ENCODE data around the gene KDF1.

The KDF1 gene

GRCh38 chr1:26994787-26995517 is 34.7 kb upstream of the KDF1 start:
- TF ChIP-seq CTCF (conservative IDR thresholded peaks at IDR 0.05; ENCODE audit: low read length): no peak
- TF ChIP-seq EZH2phosphoT487 (IDR thresholded peaks at IDR 0.05; ENCODE audit: borderline replicate concordance): no peak
- Histone ChIP-seq H3K9me2 (replicated peaks; ENCODE audit: low read depth, low read length) (no peaks in the 10 kb centered on the region), H3K9me3 (ENCODE audit: insufficient read depth, low read depth, low read length) (no peaks in the 10 kb centered on the region), H3F3A (ENCODE audit: low read depth) (no peaks in the 10 kb centered on the region), H4K20me1 (ENCODE audit: insufficient read depth, low read length, poor library complexity, severe bottlenecking) (no peaks in the 10 kb centered on the region), H2AFZ (ENCODE audit: low read length) (no peak overlapping the region), H3K4me1 (ENCODE audit: insufficient read depth, low read length, poor library complexity, severe bottlenecking) (peaks cover 21% of the 10 kb centered on the region), H3K4me3 (ENCODE audit: low read length, poor library complexity, severe bottlenecking) (no peak overlapping the region), H3K27me3 (ENCODE audit: insufficient read depth, low read length, poor library complexity, severe bottlenecking) (no peaks in the 10 kb centered on the region), H3K4me2 (ENCODE audit: low read depth, low read length, poor library complexity, severe bottlenecking) (no peak overlapping the region), H3K36me3 (ENCODE audit: insufficient read depth, low read length) (no peaks in the 10 kb centered on the region), H3K79me2 (ENCODE audit: insufficient read depth, low read length) (no peaks in the 10 kb centered on the region), H3K9ac (ENCODE audit: low read depth, low read length, poor library complexity, severe bottlenecking) (no peak overlapping the region)

GRCh38 chr1:26994020-26994786 is 33.9 kb upstream of the KDF1 start:
- H3K9ac ChIP-seq (ENCODE audit: low read depth, low read length, poor library complexity, severe bottlenecking): no peak overlapping the region
- H3K4me3 ChIP-seq (ENCODE audit: low read length, poor library complexity, severe bottlenecking): no peak overlapping the region
- H3K9me2 ChIP-seq (replicated peaks; ENCODE audit: low read depth, low read length): no peaks in the 10 kb centered on the region
- H2AFZ ChIP-seq (ENCODE audit: low read length): no peak overlapping the region
- no peaks in the 10 kb centered on the region for H4K20me1 ChIP-seq (ENCODE audit: insufficient read depth, low read length, poor library complexity, severe bottlenecking)
- H3K36me3 ChIP-seq (ENCODE audit: insufficient read depth, low read length): no peaks in the 10 kb centered on the region
- no peaks in the 10 kb centered on the region for H3F3A ChIP-seq (ENCODE audit: low read depth)
- TF ChIP-seq CTCF (conservative IDR thresholded peaks at IDR 0.05; ENCODE audit: low read length) (no peak), EZH2phosphoT487 (IDR thresholded peaks at IDR 0.05; ENCODE audit: borderline replicate concordance) (no peak)
- no peak overlapping the region for H3K4me2 ChIP-seq (ENCODE audit: low read depth, low read length, poor library complexity, severe bottlenecking)
- H3K79me2 ChIP-seq (ENCODE audit: insufficient read depth, low read length): no peaks in the 10 kb centered on the region
- no peaks in the 10 kb centered on the region for H3K9me3 ChIP-seq (ENCODE audit: insufficient read depth, low read depth, low read length)
- no peaks in the 10 kb centered on the region for H3K27me3 ChIP-seq (ENCODE audit: insufficient read depth, low read length, poor library complexity, severe bottlenecking)
- peaks cover 21% of the 10 kb centered on the region for H3K4me1 ChIP-seq (ENCODE audit: insufficient read depth, low read length, poor library complexity, severe bottlenecking)

GRCh38 chr1:26993237-26994019 is 33.2 kb upstream of the KDF1 start, which contains the start of gene TRNP1:
TSS of gene TRNP1 (plus strand) at chr1:26993692. CDS start at chr1:26993787, 95 bp downstream.
- Histone ChIP-seq H3K4me1 (ENCODE audit: insufficient read depth, low read length, poor library complexity, severe bottlenecking) (peaks cover 21% of the 10 kb centered on the region), H3K36me3 (ENCODE audit: insufficient read depth, low read length) (no peaks in the 10 kb centered on the region), H4K20me1 (ENCODE audit: insufficient read depth, low read length, poor library complexity, severe bottlenecking) (no peaks in the 10 kb centered on the region), H3K9me3 (ENCODE audit: insufficient read depth, low read depth, low read length) (no peaks in the 10 kb centered on the region), H3K79me2 (ENCODE audit: insufficient read depth, low read length) (no peaks in the 10 kb centered on the region), H2AFZ (ENCODE audit: low read length) (no peak within 1 kb of the TSS), H3K9me2 (replicated peaks; ENCODE audit: low read depth, low read length) (no peaks in the 10 kb centered on the region), H3K27me3 (ENCODE audit: insufficient read depth, low read length, poor library complexity, severe bottlenecking) (no peaks in the 10 kb centered on the region), H3K4me2 (ENCODE audit: low read depth, low read length, poor library complexity, severe bottlenecking) (no peak within 1 kb of the TSS), H3K9ac (ENCODE audit: low read depth, low read length, poor library complexity, severe bottlenecking) (no peak within 1 kb of the TSS), H3F3A (ENCODE audit: low read depth) (no peaks in the 10 kb centered on the region), H3K4me3 (ENCODE audit: low read length, poor library complexity, severe bottlenecking) (no peak within 1 kb of the TSS)
- no peak for TF ChIP-seq CTCF (conservative IDR thresholded peaks at IDR 0.05; ENCODE audit: low read length)
- TF ChIP-seq EZH2phosphoT487 (IDR thresholded peaks at IDR 0.05; ENCODE audit: borderline replicate concordance): no peak

Data from Loucy (cell line).